ENCODE results near the gene ERC2.

GRCh38 chr3:56351537-56351936 is 116.7 kb downstream of the ERC2 start:
- no peak for TF ChIP-seq CTCF (conservative IDR thresholded peaks at IDR 0.05 in 1 of 2, IDR thresholded peaks at IDR 0.05 in 1 of 2; ENCODE audit: low read depth in 1 of 2, low read length in 2 of 2)
- no peak for TF ChIP-seq EZH2 (IDR thresholded peaks at IDR 0.05; ENCODE audit: low read length, missing control alignments)

All from fibroblast of lung (primary cell).